H1 (cell line): ENCODE results near the gene ANKRD2. TPM values are rescaled to one million over a fixed set of nuclear protein-coding genes. Genes with fewer than 3 reads are reported as not detected.

Experiments
- CTCF ChIA-PET: fragments of 300-600 bp; sonication (Branson Sonifier 250); formaldehyde crosslinking; loops from one replicate; lab custom pipeline; 2021; ENCODE audit not compliant: partially characterized antibody; lab: Charles Lee
- POLR2A ChIA-PET: fragments of 300-600 bp; sonication (Branson Sonifier 250); formaldehyde crosslinking; loops from one replicate; lab custom pipeline; 2021; ENCODE audit warnings: inconsistent platforms; ENCODE audit not compliant: partially characterized antibody; lab: Charles Lee
- DNase-seq, 2 experiments: peaks; one replicate each; pipeline versions ENCODE4 v3.0.0 to v3.0.0-alpha.2; 2010 to 2022; ENCODE audit warnings: low spot score in 2 of 2, low read depth in 1 of 2, mixed read lengths in 1 of 2
- FAIRE-seq: peaks from 2 replicates; lab custom pipeline; 2011; peaks lifted over from hg19 to GRCh38; lab: Jason Lieb, UNC
- H2AFZ ChIP-seq: 2 replicates; pipeline ENCODE4 v1.8.1; 2012; ENCODE audit warnings: low read length, inconsistent platforms
- H2AK5ac ChIP-seq: 2 replicates; pipeline ENCODE4 v1.6.1; 2013; ENCODE audit warnings: low read depth, low read length
- H2BK120ac ChIP-seq: replicated peaks from 2 replicates; pipeline ENCODE3; 2013; ENCODE audit warnings: low read depth, low read length, inconsistent platforms
- H2BK12ac ChIP-seq: 2 replicates; pipeline ENCODE4 v1.6.1; 2013; ENCODE audit warnings: low read depth, low read length
- H2BK15ac ChIP-seq: 2 replicates; pipeline ENCODE4 v1.6.1; 2013; ENCODE audit warnings: low read length
- H2BK20ac ChIP-seq: 2 replicates; pipeline ENCODE4 v1.6.1; 2013; ENCODE audit warnings: low read length
- H2BK5ac ChIP-seq: 2 replicates; pipeline ENCODE4 v1.6.1; 2013; ENCODE audit warnings: low read depth, low read length
- H3K14ac ChIP-seq: 2 replicates; pipeline ENCODE4 v1.6.1; 2013; ENCODE audit warnings: inconsistent platforms; ENCODE audit not compliant: insufficient read length
- H3K18ac ChIP-seq: 2 replicates; pipeline ENCODE4 v1.6.1; 2013; ENCODE audit warnings: low read length; ENCODE audit errors: extremely low read depth
- H3K23ac ChIP-seq: 2 replicates; pipeline ENCODE4 v1.6.1; 2013; ENCODE audit warnings: inconsistent platforms; ENCODE audit not compliant: insufficient read length
- H3K23me2 ChIP-seq: 2 replicates; pipeline ENCODE4 v1.6.1; 2013; ENCODE audit warnings: low read depth, low read length
- H3K27ac ChIP-seq: 2 replicates; pipeline ENCODE4 v1.6.1; 2011; ENCODE audit warnings: low read depth, low read length, inconsistent platforms
- H3K27me3 ChIP-seq, 4 experiments: replicated peaks in 1 of 4; 1 replicate in 1 of 4; 2 replicates in 3 of 4; pipeline versions ENCODE4 v1.6.1 to v1.8.1; 2011 to 2013; ENCODE audit warnings: low read length in 3 of 4, mild to moderate bottlenecking in 3 of 4, inconsistent platforms in 2 of 4, mixed read lengths in 2 of 4, moderate library complexity in 1 of 4; ENCODE audit not compliant: control insufficient read depth in 3 of 4, insufficient read depth in 3 of 4; ENCODE audit errors: extremely low read depth in 1 of 4
- H3K36me3 ChIP-seq, 4 experiments: 2 replicates each; pipeline versions ENCODE4 v1.6.1 to v1.8.1; 2011 to 2013; ENCODE audit warnings: mild to moderate bottlenecking in 4 of 4, low read length in 3 of 4, moderate library complexity in 2 of 4, control low read depth in 1 of 4, inconsistent platforms in 1 of 4; ENCODE audit not compliant: insufficient read depth in 4 of 4, control insufficient read depth in 2 of 4
- H3K4ac ChIP-seq: replicated peaks from 2 replicates; pipeline ENCODE3; 2013; ENCODE audit warnings: low read length, low read depth, mixed read lengths, inconsistent platforms; ENCODE audit not compliant: insufficient read length
- H3K4me1 ChIP-seq, 4 experiments: replicated peaks in 1 of 4; 1 replicate in 1 of 4; 2 replicates in 3 of 4; pipeline versions ENCODE4 v1.6.1 to v1.8.1; 2011 to 2013; ENCODE audit warnings: low read length in 3 of 4, inconsistent platforms in 2 of 4, mixed read lengths in 1 of 4; ENCODE audit not compliant: insufficient read depth in 4 of 4, control insufficient read depth in 3 of 4
- H3K4me2 ChIP-seq, 2 experiments: 2 replicates each; pipeline versions ENCODE4 v1.6.1 to v1.8.1; 2011 to 2013; ENCODE audit warnings: low read depth in 2 of 2, low read length in 2 of 2, control low read depth in 1 of 2, inconsistent platforms in 1 of 2, mild to moderate bottlenecking in 1 of 2; ENCODE audit not compliant: insufficient read depth in 1 of 2
- H3K4me3 ChIP-seq, 4 experiments: fragments of 200-600, 300-600 bp in 1 of 4; sonication (generic), shearing (Covaris generic), sonication (Bioruptor Twin) in 1 of 4; 2 replicates each; pipeline versions ENCODE4 v1.5.1 to v1.8.1; 2011 to 2016; ENCODE audit warnings: low read length in 4 of 4, low read depth in 3 of 4, control low read depth in 2 of 4, inconsistent platforms in 2 of 4, mild to moderate bottlenecking in 2 of 4, mixed read lengths in 1 of 4, moderate library complexity in 1 of 4; ENCODE audit not compliant: insufficient read depth in 2 of 4; ENCODE audit errors: extremely low read depth in 1 of 4
- H3K56ac ChIP-seq: replicated peaks from 2 replicates; pipeline ENCODE3; 2013; ENCODE audit warnings: low read depth, mild to moderate bottlenecking, mixed read lengths, low read length, inconsistent platforms; ENCODE audit not compliant: insufficient read length
- H3K79me1 ChIP-seq: 2 replicates; pipeline ENCODE4 v1.6.1; 2013; ENCODE audit warnings: low read depth, low read length, control low read depth
- H3K79me2 ChIP-seq, 2 experiments: 2 replicates each; pipeline versions ENCODE4 v1.6.1 to v1.8.1; 2012 to 2013; ENCODE audit warnings: low read length in 2 of 2, mild to moderate bottlenecking in 2 of 2, inconsistent platforms in 1 of 2; ENCODE audit not compliant: insufficient read depth in 2 of 2, control insufficient read depth in 1 of 2
- H3K9ac ChIP-seq, 4 experiments: replicated peaks in 1 of 4; 1 replicate in 1 of 4; 2 replicates in 3 of 4; pipeline versions ENCODE4 v1.6.1 to v1.8.1; 2011 to 2013; ENCODE audit warnings: low read depth in 3 of 4, low read length in 3 of 4, control low read depth in 2 of 4, mild to moderate bottlenecking in 2 of 4, moderate library complexity in 2 of 4, inconsistent platforms in 1 of 4; ENCODE audit errors: extremely low read depth in 1 of 4
- H3K9me3 ChIP-seq, 2 experiments: 2 replicates each; pipeline versions ENCODE4 v1.6.1 to v1.8.1; 2012 to 2013; ENCODE audit warnings: mild to moderate bottlenecking in 2 of 2, moderate library complexity in 2 of 2, control low read depth in 1 of 2, inconsistent platforms in 1 of 2, low read depth in 1 of 2, low read length in 1 of 2, mixed read lengths in 1 of 2; ENCODE audit not compliant: insufficient read depth in 2 of 2
- H4K20me1 ChIP-seq, 2 experiments: replicated peaks in 1 of 2; 2 replicates each; pipeline versions ENCODE3 to v1.8.1; 2011 to 2013; ENCODE audit warnings: inconsistent platforms in 2 of 2, low read length in 2 of 2, mild to moderate bottlenecking in 1 of 2; ENCODE audit not compliant: insufficient read depth in 2 of 2, control insufficient read depth in 1 of 2
- H4K5ac ChIP-seq: 2 replicates; pipeline ENCODE4 v1.6.1; 2013; ENCODE audit warnings: low read length, low read depth, mixed read lengths, inconsistent platforms; ENCODE audit not compliant: insufficient read length
- H4K8ac ChIP-seq: 2 replicates; pipeline ENCODE4 v1.8.0; 2013; ENCODE audit warnings: mild to moderate bottlenecking, moderate library complexity, low read length, inconsistent platforms; ENCODE audit not compliant: insufficient read depth; ENCODE audit errors: extremely low read depth
- H4K91ac ChIP-seq: replicated peaks from 2 replicates; pipeline ENCODE3; 2013; ENCODE audit warnings: low read length, mixed read lengths, inconsistent platforms; ENCODE audit not compliant: insufficient read length
- BACH1 ChIP-seq: IDR thresholded peaks from 2 replicates; pipeline ENCODE4 v1.6.1; 2012; ENCODE audit warnings: low read length, improper control_type of control experiment
- CHD2 ChIP-seq: IDR thresholded peaks from 2 replicates; pipeline ENCODE4 v1.6.1; 2012; ENCODE audit warnings: low read length, improper control_type of control experiment
- CTCF ChIP-seq, 3 experiments: IDR thresholded peaks; 1 replicate in 2 of 3; 2 replicates in 1 of 3; pipeline versions ENCODE4 v1.5.1 to v1.6.1; 2011; ENCODE audit warnings: low read length in 3 of 3, mild to moderate bottlenecking in 3 of 3, inconsistent platforms in 2 of 3, low read depth in 1 of 3, moderate library complexity in 1 of 3; ENCODE audit not compliant: insufficient read depth in 1 of 3; ENCODE audit errors: control extremely low read depth in 1 of 3
- EZH2 ChIP-seq: fragments of 200-600 bp; sonication (generic); IDR thresholded peaks from 2 replicates; pipeline ENCODE4 v1.7.1; 2012; ENCODE audit warnings: low read depth, mild to moderate bottlenecking, moderate library complexity, low read length, inconsistent platforms; ENCODE audit not compliant: severe bottlenecking
- FOSL1 ChIP-seq: IDR thresholded peaks from 2 replicates; pipeline ENCODE4 v1.6.1; 2011; ENCODE audit warnings: mild to moderate bottlenecking, low read depth, low read length, moderate library complexity; ENCODE audit not compliant: insufficient read depth
- GABPA ChIP-seq: IDR thresholded peaks from 2 replicates; pipeline ENCODE4 v1.6.1; 2011; ENCODE audit warnings: mild to moderate bottlenecking, low read length, moderate library complexity, borderline replicate concordance; ENCODE audit not compliant: insufficient read depth
- POLR2A ChIP-seq, 2 experiments: IDR thresholded peaks; 1 replicate in 1 of 2; 2 replicates in 1 of 2; pipeline ENCODE4 v1.6.1; 2011; ENCODE audit warnings: low read depth in 2 of 2, low read length in 2 of 2, mild to moderate bottlenecking in 2 of 2; ENCODE audit errors: control extremely low read depth in 1 of 2
- POU5F1 ChIP-seq: IDR thresholded peaks from 2 replicates; pipeline ENCODE4 v1.6.1; 2011; ENCODE audit warnings: low read depth, mild to moderate bottlenecking, low read length, moderate library complexity
- RBBP5 ChIP-seq: IDR thresholded peaks from 2 replicates; pipeline ENCODE4 v1.7.1; 2012; ENCODE audit warnings: low read depth, mild to moderate bottlenecking, inconsistent platforms, low read length, moderate library complexity, borderline replicate concordance
- RNF2 ChIP-seq: fragments of 200-900, 300-1000 bp; sonication (generic); IDR thresholded peaks from 2 replicates; pipeline ENCODE4 v1.7.1; 2016; ENCODE audit warnings: borderline replicate concordance, low read depth, mild to moderate bottlenecking, antibody characterized with exemption, low read length; ENCODE audit not compliant: poor library complexity, severe bottlenecking; ENCODE audit errors: missing control alignments
- SIN3A ChIP-seq, 2 experiments: IDR thresholded peaks in 1 of 2; conservative IDR thresholded peaks in 1 of 2; 2 replicates each; pipeline ENCODE4 v1.6.1; 2011 to 2012; ENCODE audit warnings: low read length in 2 of 2, improper control_type of control experiment in 1 of 2, low read depth in 1 of 2, mild to moderate bottlenecking in 1 of 2
- SIX5 ChIP-seq: IDR thresholded peaks from 2 replicates; pipeline ENCODE4 v1.6.1; 2011; ENCODE audit warnings: mild to moderate bottlenecking, low read depth, low read length
- WGBS, 2 experiments: shearing (Covaris generic) in 1 of 2; methylation state at CpG; one replicate each; pipeline versions ENCODE4 v1.1.6 to v1.1.7; 2013 to 2015; ENCODE audit warnings: low lambda C conversion rate in 2 of 2, mixed read lengths in 2 of 2, inconsistent platforms in 1 of 2, low coverage in 1 of 2, missing lambda C conversion rate in 1 of 2; ENCODE audit not compliant: insufficient replicate concordance in 2 of 2, insufficient coverage in 1 of 2, insufficient read length in 1 of 2; ENCODE audit errors: extremely low coverage in 1 of 2, missing lambda C conversion rate in 1 of 2; 5-methylcytosine and 5-hydroxymethylcytosine counted together
- polyA plus RNA-seq, 7 experiments: library from polyadenylated mRNA; depleted of rRNA in 3 of 7; stranded (reverse) in 5 of 7; unstranded in 2 of 7; fragments of >200 nt in 5 of 7; fragments of 200-250 nt in 2 of 7; gene quantifications; 1 replicate in 5 of 7; 2 replicates in 1 of 7; 4 replicates in 1 of 7; pipeline versions ENCODE4 v1.2.1 to v1.2.3, GENCODE V29; 2011 to 2013; ENCODE audit warnings: missing spikeins in 2 of 7, mixed read lengths in 2 of 7
- total RNA-seq: library from RNA; stranded (reverse); fragmentation: NEBNext Ultra II Directional; extraction: Animal tissue kit (Norgen Biotek cat#: 25700); gene quantifications from 2 replicates; pipeline ENCODE4 v1.2.1, GENCODE V29; 2021

The ANKRD2 gene
- total and polyA plus RNA-seq, 2 of the 8 experiments (the other 6 are each of a cell fraction or from before 2014, with no cell fraction given) = not detected

- Histone ChIP-seq H3K9me3 (no peaks in the 10 kb centered on the region), H3K4me1 (peaks cover 16 to 25% (median 20%) of the 10 kb centered on the region in 4 experiments), H3K4ac (no peak overlapping the region), H4K20me1 (no peaks in the 10 kb centered on the region), H3K23ac (no peak overlapping the region), H2AFZ (no peak overlapping the region), H2BK15ac (no peak overlapping the region), H2AK5ac (no peak overlapping the region), H2BK20ac (no peak overlapping the region), H4K8ac (no peak overlapping the region), H2BK5ac (no peak overlapping the region), H3K4me3 (no peak overlapping the region), H4K91ac (no peak overlapping the region), H3K79me2 (no peaks in the 10 kb centered on the region), H4K5ac (no peak overlapping the region), H3K9ac (no peak overlapping the region), H3K14ac (no peak overlapping the region), H3K4me2 (no peak overlapping the region), H3K79me1 (peaks cover 3% of the 10 kb centered on the region), H2BK12ac (no peak overlapping the region), H3K56ac (no peak overlapping the region), H3K18ac (no peak overlapping the region), H3K27me3 (no peaks in the 10 kb centered on the region), H3K23me2 (no peaks in the 10 kb centered on the region), H2BK120ac (no peak overlapping the region), H3K27ac (no peak overlapping the region; the same call in 1 of the 2 replicates), H3K36me3 (no peaks in the 10 kb centered on the region)
- ChIA-PET CTCF (interaction anchor here (1.2 to 15.4 kb wide), 4 partner anchors 11 to 477 kb away, joined by 3 to 388 read pairs (median 6); partner anchors contain the start of gene ANKRD2), POLR2A (no interaction called here)
- FAIRE-seq (no peak), DNase-seq (no peak)
- WGBS, 2 experiments = 89% methylated on average over 4 of the region's 4 CpGs; no CpG with 5 or more reads in 1 of the 2 experiments
- TF ChIP-seq GABPA (no peak), POU5F1 (no peak), FOSL1 (no peak), SIN3A (conservative IDR thresholded peaks at IDR 0.05 in 1 of 2, IDR thresholded peaks at IDR 0.05 in 1 of 2; ENCODE audit: low read depth in 1 of 2, low read length in 2 of 2) (no peak), POLR2A (IDR thresholded peaks at IDR 0.05; ENCODE audit: control extremely low read depth in 1 of 2, low read depth in 2 of 2, low read length in 2 of 2) (no peak), RBBP5 (no peak), EZH2 (no peak), CHD2 (no peak), SIX5 (no peak), CTCF (IDR thresholded peaks at IDR 0.05; ENCODE audit: control extremely low read depth in 1 of 3, insufficient read depth in 1 of 3, low read depth in 1 of 3, low read length in 3 of 3) (no peak), BACH1 (no peak), RNF2 (no peak)
Measured at GRCh38 chr10:97547271-97547600, 25.3 kb upstream of the ANKRD2 start.
